ENCODE measurements around the gene SLC35G2. TPM values are rescaled to one million over a fixed set of nuclear protein-coding genes. Genes with fewer than 3 reads are reported as not detected.
"Not testable (repeated sequence)": the region's sequence is repeated elsewhere in the genome, so short reads cannot be mapped to it uniquely, and the experiment has no call there.

The SLC35G2 gene
- total RNA-seq, 1 donor from 2014 or later = 3.4 TPM

DNA sequence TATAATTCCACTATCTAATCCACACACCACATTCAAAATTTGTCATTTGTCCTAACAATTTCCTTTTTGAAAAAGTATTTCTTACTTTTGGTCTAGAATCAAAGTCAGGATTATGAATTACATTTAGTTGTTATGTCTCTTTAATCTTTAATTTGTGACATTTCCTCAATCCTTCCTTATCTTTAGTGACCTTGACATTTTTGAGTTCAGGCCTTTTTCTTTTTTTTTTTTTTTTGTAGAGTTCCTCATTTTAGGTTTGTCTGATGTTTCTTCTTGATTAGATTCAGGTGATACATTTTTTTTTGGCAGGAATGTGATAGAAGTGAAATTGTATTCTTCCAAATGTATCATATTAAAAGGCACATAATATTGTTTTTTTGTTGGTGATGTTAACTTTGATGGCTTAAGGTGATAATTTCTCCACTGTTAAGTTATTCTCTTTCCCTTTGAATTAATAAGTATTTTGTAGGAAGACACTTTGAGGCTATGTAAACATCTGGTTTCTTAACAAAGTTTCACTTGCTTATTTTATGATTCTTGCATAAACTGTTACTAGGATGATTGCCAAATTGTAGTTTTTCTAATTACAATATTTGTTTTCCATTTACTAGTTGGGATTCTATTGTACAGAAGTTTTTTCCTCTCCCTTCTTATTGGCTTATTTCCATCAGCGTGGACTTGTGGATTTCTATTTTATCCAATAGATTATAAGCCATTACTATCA is 16.3 kb downstream of the SLC35G2 start:
- DNase-seq (ENCODE audit: low spot score) = no peak

DNA sequence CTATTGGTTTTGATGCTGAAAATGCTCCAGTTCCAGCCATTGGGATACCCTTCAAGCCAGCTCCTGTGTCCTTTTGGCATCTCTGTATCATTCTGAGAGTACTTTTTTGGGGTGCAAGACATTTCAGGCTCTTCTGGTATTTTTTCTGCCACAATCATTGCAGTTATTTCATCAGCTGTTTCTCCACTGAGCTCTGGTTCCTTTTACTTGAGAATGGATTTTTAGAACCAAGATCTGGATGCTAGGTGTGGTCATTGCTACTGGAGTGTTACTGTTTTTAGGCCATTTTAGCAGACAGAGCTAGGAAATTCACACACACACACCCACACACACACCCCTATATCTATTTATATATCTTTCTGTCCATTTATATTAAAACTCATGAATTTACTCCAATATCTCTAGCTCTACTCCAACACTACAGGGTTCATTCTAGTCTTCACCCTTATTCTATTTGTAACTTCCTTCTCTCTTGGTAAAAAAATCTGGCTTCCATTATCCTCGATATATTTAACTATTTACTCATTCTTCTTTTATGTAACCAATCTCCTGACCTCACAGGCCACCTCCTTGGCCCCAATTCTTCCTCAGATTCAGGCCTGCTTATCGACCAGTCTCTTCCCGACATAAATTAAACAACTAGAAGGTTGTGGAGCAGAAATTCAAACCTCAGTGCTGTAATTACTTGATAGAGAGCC is 17.0 kb downstream of the SLC35G2 start:
- DNase-seq (ENCODE audit: low spot score) = no peak

DNA sequence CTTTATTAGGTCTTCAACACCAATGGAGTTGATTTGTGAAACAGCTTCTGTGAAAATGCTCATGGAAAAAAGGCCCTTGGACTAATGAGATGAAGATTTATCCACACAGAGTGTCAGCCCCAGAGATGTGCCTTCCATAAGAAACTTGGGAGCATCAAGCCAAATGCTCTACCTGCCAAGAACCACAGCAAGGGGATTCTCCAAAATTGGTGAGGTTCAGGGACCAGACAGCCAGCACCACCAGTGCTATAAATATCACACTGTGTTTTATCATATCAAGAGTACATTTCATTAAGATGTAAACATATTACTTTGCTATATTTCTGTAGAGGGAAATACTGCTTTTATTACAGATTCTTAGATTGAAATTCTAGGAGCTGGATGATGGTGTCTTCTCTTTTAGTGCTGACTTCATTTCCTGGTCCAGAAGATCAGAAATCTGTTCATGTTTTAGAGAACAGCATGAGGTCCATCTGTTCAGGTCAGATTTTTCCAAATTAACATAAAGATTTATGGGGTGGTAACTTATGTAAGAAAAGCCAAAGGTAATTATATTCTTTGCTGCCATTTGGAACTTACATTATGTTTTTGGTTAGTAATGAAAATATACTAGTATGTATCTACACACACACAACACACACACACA is 17.7 kb downstream of the SLC35G2 start:
- no peak for DNase-seq (ENCODE audit: low spot score)

DNA sequence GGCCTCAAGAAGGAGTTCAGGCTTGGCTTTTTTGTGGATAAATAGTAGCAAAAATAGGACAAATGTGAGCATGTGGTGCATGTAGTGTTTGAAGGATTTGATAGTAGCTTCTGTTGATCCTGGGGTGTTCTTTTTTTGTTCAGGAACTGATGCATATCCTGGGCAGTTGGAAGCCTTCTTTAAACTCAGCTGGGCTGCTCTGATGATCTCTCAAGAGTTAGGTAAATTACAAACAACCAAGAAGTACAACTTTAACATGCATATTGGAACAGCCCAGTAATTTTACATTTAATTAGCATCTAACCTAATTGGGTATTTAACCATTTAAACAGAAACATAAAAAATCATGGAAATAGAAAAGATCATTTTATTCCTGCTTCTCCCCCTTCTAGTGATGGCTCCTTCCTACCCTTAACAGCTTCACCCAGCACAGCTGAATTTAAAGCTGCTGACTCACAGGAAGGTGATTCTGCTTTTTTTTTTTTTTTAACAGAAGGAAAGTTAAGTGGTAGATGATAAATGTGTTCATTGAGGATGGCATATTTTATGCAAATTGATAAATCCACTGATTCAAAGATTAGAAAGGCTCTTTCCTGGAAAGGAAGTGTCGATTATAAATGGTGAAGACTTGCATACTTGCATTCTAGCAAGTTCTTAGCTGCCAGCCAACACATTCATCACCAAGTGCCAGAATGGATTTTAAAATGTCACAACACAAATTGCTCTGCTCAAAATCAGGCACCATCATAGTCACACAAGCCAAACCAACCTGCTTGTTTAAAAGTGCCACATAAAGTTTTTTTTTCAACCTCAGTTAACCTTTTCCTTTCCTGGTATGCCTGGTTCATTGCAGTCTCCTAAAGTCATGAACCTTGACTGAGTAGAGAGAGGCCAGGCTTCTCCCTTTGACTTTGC is 20.0 kb downstream of the SLC35G2 start:
- DNase-seq (ENCODE audit: low spot score) = no peak

DNA sequence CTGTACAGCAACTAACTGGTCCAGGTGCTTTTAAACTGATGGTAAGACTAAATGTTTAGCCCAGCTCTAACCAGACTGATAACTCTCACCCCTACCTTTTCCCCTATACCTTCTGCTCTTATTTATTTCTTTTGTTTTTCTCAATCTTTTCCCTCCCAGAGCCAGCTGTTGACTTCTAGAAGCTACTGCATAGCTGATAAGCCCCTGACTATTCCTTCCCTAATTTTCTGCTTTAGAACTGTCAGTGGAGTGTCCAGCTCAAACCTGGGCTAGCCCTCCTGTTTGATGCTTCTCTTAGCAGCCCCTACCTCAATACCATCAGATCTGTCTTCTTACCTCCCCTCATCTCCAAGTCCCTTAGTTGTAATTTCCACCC is 20.6 kb downstream of the SLC35G2 start:
- no peak for DNase-seq (ENCODE audit: low spot score)

DNA sequence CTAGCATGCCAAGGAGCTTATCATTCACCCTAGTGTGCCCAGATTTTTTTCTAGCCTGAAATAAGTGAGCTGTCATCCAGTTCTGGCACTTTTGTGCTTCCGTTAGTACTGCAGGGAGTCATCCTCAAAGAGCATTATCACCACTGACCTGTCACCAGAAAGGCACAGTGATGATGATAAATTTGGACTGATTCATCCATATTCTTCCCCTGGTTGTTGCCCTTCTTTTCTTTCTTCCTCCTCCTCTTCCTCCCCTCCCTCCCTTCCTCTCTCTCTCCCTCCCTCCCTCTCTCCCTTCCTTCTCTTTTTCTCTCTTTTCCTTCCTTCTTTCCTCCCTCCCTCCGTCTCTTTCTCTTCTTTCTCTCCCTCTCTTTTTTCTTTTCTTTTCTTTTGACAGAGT is 21.3 kb downstream of the SLC35G2 start:
- no peak for DNase-seq (ENCODE audit: low spot score)

DNA sequence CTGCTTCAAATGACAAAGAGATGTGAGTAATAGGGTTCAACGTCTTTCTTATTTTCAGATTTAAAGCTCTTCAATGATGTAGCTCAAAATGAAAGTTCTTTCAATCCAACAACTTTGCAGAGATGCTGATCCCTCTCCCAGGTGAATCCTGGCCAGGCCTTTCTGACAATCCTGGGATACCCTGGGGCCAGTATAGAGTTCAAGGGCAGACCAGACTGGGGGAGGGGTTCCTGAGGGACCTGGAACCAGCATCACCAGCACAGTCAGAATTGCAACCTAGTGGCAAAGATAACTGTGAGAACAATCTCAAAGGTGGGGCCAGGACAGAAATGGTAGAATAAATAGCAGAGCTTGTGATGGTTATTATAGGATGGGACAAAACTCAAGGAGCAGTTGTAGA is 23.4 kb downstream of the SLC35G2 start:
- DNase-seq (ENCODE audit: low spot score) = no peak

DNA sequence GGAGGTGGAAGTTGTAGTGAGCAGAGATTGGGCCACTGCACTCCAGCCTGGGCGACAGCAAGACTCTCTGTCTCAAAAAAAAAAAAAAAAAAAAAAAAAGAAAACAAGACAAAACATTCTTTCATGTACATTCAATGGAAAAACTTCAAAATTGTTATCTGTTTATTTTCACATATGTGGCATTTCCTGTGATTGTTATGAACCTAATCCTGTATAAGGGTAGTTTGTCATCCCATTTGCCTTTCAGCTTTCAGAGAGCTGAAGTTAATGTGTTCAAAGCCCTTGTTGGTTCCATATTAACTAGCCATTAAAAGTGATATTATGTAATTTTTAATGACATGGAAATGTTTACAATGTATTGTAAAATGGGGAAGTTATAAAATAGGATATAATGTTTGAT is 25.8 kb downstream of the SLC35G2 start:
- no peak for DNase-seq (ENCODE audit: low spot score)

DNA sequence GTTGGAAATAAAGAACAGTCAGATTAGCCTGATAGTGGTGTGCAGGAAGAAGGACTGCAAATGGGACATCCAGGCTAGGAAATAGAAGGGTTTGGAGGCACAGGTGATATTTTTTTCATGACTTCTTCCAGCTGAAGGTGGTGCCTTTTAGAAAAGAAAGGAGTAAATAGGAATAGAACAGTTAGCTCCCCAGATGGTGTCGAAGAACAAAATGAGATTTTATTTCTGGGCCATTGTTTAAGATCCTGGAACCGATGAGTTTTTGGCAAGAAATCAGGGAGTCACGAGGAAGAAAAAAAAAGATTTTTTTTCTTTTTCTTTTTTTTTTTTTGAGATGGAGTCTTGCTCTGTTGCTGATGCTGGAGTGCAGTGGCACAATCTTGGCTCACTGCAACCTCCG is 33.3 kb downstream of the SLC35G2 start:
- no peak for DNase-seq (ENCODE audit: low spot score)

DNA sequence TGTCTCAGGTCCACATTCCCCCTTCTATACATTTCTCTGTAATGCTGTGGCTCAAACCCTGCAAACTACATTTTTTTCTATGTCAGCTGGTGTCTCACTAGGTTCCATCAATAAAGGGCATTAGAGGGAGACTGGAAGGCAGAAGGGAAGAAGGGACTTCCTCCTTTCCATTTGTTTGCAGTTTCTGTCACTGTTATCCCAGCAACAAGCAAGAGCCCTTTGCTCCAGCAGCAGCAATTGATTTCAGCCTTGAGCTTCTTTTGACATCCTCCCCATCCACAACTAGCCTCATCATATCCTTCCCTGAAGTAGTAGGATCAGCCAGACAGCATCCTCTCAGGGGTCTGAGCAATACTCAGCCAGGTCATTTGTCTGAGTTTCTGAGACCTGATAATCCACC is 37.7 kb downstream of the SLC35G2 start:
- no peak for DNase-seq (ENCODE audit: low spot score)

DNA sequence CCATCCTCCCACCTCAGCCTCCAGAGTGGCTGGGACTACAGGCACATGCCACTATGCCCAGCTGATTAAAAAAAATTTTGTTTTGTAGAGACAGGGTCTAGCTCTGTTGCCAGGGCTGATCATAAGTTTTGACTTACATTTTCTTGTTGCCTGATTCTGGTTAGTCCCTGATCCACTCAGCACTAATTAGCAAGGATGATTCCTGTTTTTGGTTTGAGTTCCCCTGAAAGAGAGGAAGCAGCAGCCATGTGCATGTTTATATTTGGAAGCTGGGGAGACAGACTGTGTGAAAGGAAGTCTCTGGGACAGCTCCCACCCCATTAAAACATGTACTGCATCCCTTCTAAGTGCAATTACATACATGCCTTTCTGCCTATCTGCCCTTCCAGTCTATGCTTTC is 39.5 kb downstream of the SLC35G2 start:
- no peak for DNase-seq (ENCODE audit: low spot score)

DNA sequence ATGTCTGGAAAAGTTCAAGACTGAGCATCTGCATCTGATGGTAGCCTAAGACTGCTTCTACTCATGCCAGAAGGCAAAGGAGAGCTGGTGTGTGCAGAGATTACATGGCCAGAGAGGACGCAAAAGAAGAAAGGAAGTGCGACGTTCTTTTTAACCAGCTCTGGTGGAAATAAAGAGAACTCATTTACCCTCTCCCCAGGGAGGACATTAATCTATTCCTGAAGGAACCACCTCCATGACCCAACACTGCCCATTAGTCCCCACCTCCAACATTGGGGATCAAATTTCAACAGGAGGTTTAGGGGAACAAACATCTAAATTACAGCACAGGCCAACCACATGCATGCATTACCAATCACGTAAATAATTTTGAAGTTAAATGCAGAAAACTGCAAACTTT is 41.6 kb downstream of the SLC35G2 start:
- DNase-seq (ENCODE audit: low spot score) = no peak

DNA sequence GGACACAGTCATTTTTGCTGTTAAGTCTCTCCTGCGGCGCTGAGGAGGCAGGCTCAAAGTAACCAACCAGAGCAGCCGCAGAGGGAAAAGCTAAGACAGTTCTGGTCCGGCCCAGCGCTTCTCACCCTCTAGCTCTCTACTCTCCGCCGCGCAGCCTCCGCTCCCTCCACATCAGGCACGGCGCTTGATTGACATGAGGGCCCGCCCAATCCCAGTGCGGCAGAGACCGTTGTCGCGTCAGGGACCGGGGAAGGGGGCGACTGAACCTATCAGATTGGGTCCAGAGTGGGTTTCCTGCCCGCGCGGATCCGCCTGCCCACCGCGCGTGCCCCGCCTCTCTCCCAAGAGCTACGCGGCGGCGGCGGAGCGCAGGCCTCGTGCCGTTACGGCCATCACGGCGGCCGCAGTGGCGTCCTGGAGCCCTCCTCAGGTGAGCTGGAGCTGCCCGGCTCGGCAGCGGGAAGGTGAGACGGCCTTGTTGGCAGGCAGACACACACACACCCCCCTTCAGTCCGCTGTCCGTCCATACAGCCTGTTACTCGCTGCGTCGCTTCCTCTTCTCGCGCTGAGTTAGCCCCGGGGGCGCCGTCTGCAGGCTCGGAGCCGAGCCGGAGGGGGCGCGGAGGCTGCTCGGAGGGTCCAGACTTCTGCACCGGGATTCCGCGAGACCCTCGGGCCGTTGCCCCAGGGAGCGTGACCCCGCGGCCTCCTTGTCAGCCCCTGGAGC is 43.1 kb downstream of the SLC35G2 start, which contains the start of gene NCK1:
NCK1 (plus strand) TSS at position 319 of the 727 bp plus-strand sequence. CDS start 65,794 bp downstream, outside the sequence.
- peak; percentile 98 for DNase-seq (ENCODE audit: low spot score)

DNA sequence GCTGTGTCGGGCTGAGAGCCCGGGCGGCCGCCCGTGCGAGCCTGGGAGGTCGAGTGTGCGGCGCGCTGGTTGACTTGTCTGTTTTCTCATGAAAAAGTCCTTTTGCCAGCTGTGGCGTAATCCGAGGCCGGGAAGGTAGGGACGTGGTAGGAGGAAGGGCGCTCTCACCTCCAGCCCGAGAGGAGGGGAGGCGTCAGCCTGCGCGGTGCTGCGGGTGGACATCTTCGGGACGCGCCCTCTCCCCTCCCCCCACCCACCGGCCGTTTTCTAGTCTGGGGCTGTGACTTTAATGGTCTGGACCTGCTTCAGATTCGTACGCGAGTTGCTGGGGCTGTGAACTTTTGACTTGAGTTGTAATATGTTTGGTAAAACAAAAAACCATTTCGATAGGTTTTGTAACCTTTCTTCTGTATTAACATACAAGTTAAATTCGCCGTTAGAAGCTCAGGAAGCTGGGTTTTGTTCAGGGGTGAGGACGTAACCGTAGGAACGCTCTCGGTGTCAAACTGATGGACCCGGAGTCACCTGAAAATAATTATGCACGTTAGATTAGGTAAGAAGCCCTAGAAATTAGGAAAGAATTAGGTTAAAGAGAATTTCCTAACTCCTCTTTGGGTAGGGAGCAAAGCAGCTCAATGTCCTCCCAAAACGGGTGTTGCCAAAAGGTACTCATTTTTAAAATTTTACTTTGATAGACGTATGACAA is 43.8 kb downstream of the SLC35G2 start:
- DNase-seq (ENCODE audit: low spot score) = peak; percentile 34

DNA sequence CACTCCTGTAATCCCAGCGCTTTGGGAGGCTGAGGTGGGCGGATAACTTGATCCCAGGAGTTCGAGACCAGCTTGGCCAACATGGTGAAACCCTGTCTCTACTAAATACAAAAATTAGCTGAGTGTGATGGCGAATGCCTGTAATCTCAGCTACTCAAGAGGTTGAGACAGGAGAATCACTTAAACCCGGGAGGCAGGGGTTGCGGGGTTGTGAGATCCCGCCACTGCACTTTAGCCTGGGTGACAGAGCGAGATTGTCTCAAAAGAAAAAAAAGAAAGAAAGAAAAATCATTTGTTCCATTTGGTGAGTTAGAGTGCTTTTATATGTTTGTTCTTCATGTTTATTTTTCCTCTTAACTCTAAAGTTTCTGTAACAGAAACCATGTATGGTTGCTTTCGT is 50.4 kb downstream of the SLC35G2 start:
- DNase-seq (ENCODE audit: low spot score) = no peak

DNA sequence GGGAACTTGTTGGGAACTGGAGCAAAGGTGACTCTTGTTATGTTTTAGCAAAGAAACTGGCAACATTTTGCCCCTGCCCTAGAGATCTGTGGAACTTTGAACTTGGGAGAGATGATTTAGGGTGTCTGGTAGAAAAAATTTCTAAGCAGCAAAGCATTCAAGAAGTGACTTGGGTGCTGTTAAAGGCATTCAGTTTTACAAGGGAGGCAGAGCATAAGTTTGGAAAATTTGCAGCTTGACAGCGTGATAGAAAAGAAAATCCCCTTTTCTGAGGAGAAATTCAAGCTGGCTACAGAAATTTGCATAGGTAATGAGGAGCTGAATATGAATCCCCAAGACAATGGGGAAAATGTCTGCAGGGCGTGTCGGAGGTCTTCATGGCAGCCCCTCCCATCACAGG is 53.3 kb downstream of the SLC35G2 start:
- DNase-seq (ENCODE audit: low spot score) = not testable (repeated sequence)

DNA sequence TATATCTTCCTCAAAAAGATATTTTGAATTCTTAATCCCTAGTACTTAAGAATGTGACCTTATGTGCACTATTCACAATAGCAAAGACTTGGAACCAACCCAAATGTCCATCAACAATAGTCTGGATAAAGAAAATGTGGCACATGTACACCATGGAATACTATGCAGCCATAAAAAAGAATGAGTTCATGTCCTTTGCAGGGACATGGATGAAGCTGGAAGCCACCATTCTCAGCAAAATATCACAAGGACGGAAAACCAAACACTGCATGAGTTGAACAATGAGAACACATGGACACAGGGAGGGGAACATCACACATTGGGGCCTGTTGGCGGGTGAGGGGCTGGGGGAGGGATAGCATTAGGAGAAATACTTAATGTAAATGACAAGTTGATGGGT is 60.6 kb downstream of the SLC35G2 start:
- not testable (repeated sequence) for DNase-seq (ENCODE audit: low spot score)

DNA sequence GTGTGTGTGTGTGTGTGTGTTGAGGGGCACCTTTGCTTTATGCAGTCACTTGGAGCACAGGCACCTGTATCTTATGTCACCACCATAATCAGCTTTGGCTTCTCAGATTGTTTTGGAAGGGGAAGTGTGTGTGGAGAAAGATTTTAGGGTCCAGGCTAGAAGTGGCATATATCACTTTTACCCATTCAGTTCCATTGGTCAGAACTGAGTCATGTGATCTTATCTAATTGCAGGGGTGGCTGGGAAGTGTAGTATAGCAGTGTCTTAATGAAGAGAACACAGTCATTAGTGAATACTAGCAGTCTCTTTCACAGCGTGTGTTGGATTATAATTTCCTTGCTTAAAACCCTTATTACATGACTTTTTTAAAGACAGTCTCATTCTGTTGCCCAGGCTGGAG is 63.6 kb downstream of the SLC35G2 start:
- no peak for DNase-seq (ENCODE audit: low spot score)

DNA sequence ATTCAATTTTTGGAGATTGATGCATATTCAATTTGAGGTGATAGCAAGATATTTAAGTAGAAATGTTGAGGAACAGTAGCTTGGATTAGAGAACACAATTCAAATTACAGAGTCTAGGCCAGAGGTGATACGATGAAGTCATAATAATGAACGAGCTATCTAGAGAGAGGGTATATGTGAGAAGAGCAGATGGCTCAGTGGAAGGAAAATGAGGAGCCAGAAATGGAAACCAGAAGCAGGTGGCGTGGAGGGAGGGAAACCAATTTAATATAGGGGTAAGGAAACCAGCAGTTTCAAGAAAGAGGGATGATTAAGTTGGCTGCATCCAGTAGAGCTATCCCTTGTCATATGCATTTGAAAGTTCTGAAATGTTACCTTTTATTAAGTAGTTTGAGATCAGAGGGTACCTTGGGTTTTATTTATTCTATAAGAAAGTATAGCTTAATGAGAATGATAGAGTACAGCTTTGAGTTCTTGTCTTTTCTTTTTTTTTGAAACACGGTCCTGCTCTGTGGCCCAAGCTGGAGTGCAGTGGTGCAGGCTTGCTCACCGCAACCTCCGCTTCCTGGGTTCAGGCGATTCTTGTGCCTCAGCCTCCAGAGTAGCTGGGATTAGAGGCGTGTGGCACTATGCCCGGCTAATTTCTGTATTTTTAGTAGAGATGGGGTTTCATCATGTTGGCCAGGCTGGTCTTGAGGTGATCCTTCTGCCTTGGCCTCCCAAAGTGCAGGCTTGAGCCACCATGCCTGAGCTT is 65.2 kb downstream of the SLC35G2 start:
- DNase-seq (ENCODE audit: low spot score) = no peak

Data from mucosa of gallbladder (tissue), 1 donor.